B cell (primary cell): ENCODE results near the gene ANKRD9.

Experiments used
- EZH2 ChIP-seq: IDR thresholded peaks from 2 replicates; pipeline ENCODE4 v1.6.1; 2012; ENCODE audit warnings: borderline replicate concordance, low read depth, mild to moderate bottlenecking, moderate library complexity, low read length; ENCODE audit not compliant: insufficient read depth, poor library complexity, severe bottlenecking
- TF ChIP-seq, protein P1 (sequence below): fragments of 200-600 bp; IDR thresholded peaks from one replicate; pipeline ENCODE4 v1.8.0; 2022; ENCODE audit warnings: antibody characterized with exemption, mild to moderate bottlenecking

DNA sequence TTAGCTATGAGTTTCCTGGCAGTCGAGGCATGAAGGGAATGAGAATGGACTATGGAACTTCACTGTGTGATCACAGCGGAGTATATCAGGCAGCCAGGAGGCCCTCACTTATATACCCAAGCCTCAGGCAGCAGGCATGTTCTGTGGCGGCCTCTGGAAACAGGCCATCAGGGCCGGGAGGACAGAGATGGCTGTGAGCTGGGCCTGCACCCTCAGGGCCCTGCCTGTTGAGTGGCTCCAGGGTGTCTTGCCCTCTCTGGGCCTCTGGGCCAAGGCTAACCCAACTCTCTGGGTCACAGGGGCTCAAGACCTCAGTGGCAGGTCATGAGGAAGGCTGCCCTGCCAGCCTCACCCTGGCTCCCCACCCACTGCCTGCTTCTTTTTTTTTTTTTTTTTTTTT, 49.0 kb upstream of the ANKRD9 start:
- TF ChIP-seq EZH2, result no peak
- TF ChIP-seq, protein P1, sequence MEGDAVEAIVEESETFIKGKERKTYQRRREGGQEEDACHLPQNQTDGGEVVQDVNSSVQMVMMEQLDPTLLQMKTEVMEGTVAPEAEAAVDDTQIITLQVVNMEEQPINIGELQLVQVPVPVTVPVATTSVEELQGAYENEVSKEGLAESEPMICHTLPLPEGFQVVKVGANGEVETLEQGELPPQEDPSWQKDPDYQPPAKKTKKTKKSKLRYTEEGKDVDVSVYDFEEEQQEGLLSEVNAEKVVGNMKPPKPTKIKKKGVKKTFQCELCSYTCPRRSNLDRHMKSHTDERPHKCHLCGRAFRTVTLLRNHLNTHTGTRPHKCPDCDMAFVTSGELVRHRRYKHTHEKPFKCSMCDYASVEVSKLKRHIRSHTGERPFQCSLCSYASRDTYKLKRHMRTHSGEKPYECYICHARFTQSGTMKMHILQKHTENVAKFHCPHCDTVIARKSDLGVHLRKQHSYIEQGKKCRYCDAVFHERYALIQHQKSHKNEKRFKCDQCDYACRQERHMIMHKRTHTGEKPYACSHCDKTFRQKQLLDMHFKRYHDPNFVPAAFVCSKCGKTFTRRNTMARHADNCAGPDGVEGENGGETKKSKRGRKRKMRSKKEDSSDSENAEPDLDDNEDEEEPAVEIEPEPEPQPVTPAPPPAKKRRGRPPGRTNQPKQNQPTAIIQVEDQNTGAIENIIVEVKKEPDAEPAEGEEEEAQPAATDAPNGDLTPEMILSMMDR, result no peak
